Osteocyte (in vitro differentiated cells): Measurements from ENCODE around the gene WDR48. TPM values are rescaled to one million over a fixed set of nuclear protein-coding genes. Genes with fewer than 3 reads are reported as not detected.

Experiments used
- DNase-seq: peaks from one replicate; pipeline ENCODE4 v3.0.0; 2021; ENCODE audit warnings: mixed read lengths; ENCODE audit not compliant: unreplicated experiment; ENCODE audit errors: extremely low spot score
- H3K27ac Mint-ChIP-seq: one replicate; pipeline ENCODE4 v1.8.0; 2021; ENCODE audit warnings: mild to moderate bottlenecking, mixed read lengths; ENCODE audit not compliant: unreplicated experiment
- H3K27me3 Mint-ChIP-seq: one replicate; pipeline ENCODE4 v1.8.0; 2021; ENCODE audit warnings: mixed read lengths; ENCODE audit not compliant: unreplicated experiment
- H3K36me3 Mint-ChIP-seq: one replicate; pipeline ENCODE4 v1.8.0; 2021; ENCODE audit warnings: mixed read lengths; ENCODE audit not compliant: unreplicated experiment
- H3K4me1 Mint-ChIP-seq: one replicate; pipeline ENCODE4 v1.8.0; 2021; ENCODE audit warnings: mixed read lengths; ENCODE audit not compliant: unreplicated experiment
- H3K4me3 Mint-ChIP-seq: one replicate; pipeline ENCODE4 v1.8.0; 2021; ENCODE audit warnings: mild to moderate bottlenecking, moderate library complexity, mixed read lengths; ENCODE audit not compliant: unreplicated experiment
- H3K9me3 Mint-ChIP-seq: one replicate; pipeline ENCODE4 v1.8.0; 2021; ENCODE audit warnings: mixed read lengths; ENCODE audit not compliant: unreplicated experiment
- total RNA-seq: library from RNA; stranded (reverse); gene quantifications from 2 replicates; pipeline ENCODE4 v1.2.1, GENCODE V29; 2021
- TF ChIP-seq, protein P1 (sequence below): fragments of 200-600 bp; sonication (generic); IDR thresholded peaks from 2 replicates; pipeline ENCODE4 v1.5.0; 2021; ENCODE audit warnings: antibody characterized with exemption, mild to moderate bottlenecking, moderate library complexity

Gene WDR48
- total RNA-seq, 1 donor from 2014 or later: 45.4 TPM

- Mint-ChIP-seq H3K4me3 (no peak overlapping the region), H3K27me3 (no peaks in the 10 kb centered on the region), H3K36me3 (peaks cover 4% of the 10 kb centered on the region), H3K9me3 (no peaks in the 10 kb centered on the region), H3K27ac (peak overlapping the region; percentile 27), H3K4me1 (peaks cover 41% of the 10 kb centered on the region)
- TF ChIP-seq, protein P1, sequence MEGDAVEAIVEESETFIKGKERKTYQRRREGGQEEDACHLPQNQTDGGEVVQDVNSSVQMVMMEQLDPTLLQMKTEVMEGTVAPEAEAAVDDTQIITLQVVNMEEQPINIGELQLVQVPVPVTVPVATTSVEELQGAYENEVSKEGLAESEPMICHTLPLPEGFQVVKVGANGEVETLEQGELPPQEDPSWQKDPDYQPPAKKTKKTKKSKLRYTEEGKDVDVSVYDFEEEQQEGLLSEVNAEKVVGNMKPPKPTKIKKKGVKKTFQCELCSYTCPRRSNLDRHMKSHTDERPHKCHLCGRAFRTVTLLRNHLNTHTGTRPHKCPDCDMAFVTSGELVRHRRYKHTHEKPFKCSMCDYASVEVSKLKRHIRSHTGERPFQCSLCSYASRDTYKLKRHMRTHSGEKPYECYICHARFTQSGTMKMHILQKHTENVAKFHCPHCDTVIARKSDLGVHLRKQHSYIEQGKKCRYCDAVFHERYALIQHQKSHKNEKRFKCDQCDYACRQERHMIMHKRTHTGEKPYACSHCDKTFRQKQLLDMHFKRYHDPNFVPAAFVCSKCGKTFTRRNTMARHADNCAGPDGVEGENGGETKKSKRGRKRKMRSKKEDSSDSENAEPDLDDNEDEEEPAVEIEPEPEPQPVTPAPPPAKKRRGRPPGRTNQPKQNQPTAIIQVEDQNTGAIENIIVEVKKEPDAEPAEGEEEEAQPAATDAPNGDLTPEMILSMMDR: no peak
- peak; percentile 69 for DNase-seq
These were observed 52.2 kb downstream of the WDR48 start for GRCh38 chr3:39103791-39104552.

DNA sequence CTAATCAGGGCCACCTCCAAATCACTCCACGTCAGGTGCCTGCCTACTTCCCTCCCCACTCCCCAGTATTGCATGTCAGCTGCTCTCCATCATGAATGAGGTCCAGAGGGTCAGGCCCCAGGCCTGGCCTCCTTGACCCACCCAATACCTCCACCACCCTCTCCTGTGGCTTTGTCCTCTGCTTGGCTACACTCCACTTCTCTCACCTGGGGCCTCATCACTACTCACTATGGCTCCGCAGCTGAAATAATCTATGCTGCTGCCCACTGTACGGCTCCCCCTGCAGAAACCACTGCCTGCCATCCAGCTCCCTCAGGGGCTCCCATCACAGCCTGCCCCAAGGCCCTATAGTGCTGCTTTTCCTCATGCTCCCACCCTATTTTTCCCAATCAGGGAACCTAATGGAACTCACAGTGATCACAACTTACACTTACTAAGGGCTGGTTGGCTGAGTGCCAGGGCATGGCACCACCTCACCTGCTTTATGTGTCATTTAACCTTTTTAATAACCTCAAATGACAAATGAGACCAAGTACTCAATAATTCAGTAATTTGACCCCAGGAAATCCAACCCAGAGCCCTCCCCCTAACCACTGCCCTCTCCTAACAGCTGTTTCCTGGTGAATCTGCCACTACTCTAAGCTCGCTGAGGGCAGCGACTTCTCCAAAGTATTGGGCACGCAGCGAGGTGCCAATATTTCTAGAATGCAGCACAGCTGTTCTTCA, 53.3 kb downstream of the WDR48 start:
- peak overlapping the region; percentile 92 for H3K4me3 Mint-ChIP-seq
- peak overlapping the region; percentile 48 for H3K27ac Mint-ChIP-seq
- no peaks in the 10 kb centered on the region for H3K27me3 Mint-ChIP-seq
- DNase-seq: peak; percentile 75
- peaks cover 6% of the 10 kb centered on the region for H3K36me3 Mint-ChIP-seq
- TF ChIP-seq, protein P1: no peak
- H3K4me1 Mint-ChIP-seq: peaks cover 41% of the 10 kb centered on the region
- no peaks in the 10 kb centered on the region for H3K9me3 Mint-ChIP-seq

GRCh38 chr3:39105687-39106063, 53.9 kb downstream of the WDR48 start:
- H3K27ac Mint-ChIP-seq: peak overlapping the region; percentile 79
- H3K36me3 Mint-ChIP-seq: peaks cover 4% of the 10 kb centered on the region
- H3K9me3 Mint-ChIP-seq: no peaks in the 10 kb centered on the region
- peak overlapping the region; percentile 92 for H3K4me3 Mint-ChIP-seq
- H3K27me3 Mint-ChIP-seq: no peaks in the 10 kb centered on the region
- DNase-seq: no peak
- peaks cover 41% of the 10 kb centered on the region for H3K4me1 Mint-ChIP-seq
- TF ChIP-seq, protein P1: no peak

DNA sequence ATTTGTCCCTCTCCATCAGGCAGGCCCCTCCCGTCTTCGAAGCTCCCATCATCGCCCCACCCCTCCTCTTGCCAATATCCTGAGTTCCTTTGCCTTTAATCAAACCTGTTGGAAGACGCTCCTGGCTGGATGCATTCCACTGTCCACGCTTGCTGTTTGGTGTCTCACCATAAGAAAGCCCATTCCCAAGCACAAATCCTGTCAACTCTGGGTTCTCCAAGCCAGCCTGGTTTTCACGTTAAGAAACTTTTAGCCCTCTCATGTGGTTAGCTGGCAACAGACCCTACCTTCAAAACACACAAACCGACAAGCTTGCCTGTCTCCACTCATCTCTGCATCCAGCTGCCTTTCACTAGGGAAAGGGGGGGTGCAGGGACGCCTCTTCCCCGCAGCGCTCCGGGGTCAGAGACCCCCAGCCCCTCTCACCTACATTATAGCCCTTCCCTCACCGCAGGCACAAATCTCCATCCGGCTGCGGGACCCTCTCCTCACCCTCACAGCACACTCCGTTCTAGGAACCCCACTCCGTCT, 54.5 kb downstream of the WDR48 start:
- peak overlapping the region; percentile 92 for H3K4me3 Mint-ChIP-seq
- H3K9me3 Mint-ChIP-seq: no peaks in the 10 kb centered on the region
- H3K27ac Mint-ChIP-seq: peak overlapping the region; percentile 79
- no peak for DNase-seq
- H3K36me3 Mint-ChIP-seq: peaks cover 2% of the 10 kb centered on the region
- no peaks in the 10 kb centered on the region for H3K27me3 Mint-ChIP-seq
- H3K4me1 Mint-ChIP-seq: peaks cover 39% of the 10 kb centered on the region
- TF ChIP-seq, protein P1: no peak

DNA sequence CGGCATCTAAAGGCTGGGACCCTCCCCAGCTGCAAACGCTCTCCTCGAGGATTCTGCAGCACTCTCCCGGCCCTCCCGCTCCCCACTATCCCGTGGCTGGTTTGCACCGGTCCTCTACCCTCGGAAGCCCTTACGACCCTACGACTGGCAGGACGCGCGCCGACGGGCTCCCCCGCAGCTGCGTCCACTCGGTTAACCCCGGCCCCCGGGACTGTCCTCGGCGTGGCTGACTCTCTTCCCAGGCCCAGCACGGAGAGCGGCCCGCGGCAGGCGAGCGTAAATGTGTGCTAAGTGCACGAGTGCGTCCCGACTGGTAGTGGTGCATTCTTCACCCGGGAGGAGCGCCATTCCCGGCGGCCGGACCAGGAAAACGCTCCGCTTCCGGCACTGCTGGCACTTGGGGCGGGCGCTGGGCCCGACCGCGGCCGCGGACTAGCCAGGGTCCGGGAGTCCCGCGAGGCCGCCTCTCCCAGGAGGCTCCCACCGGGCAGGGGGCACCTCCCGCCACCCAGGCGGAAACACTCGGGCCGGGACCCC, 55.1 kb downstream of the WDR48 start:
- TF ChIP-seq, protein P1: no peak
- H3K27me3 Mint-ChIP-seq: no peaks in the 10 kb centered on the region
- peaks cover 2% of the 10 kb centered on the region for H3K36me3 Mint-ChIP-seq
- DNase-seq: peak; percentile 86
- H3K4me1 Mint-ChIP-seq: peaks cover 39% of the 10 kb centered on the region
- peak overlapping the region; percentile 92 for H3K4me3 Mint-ChIP-seq
- no peaks in the 10 kb centered on the region for H3K9me3 Mint-ChIP-seq
- H3K27ac Mint-ChIP-seq: peak overlapping the region; percentile 79
